ENCODE data around the gene AKAP12.

AKAP12 gene

DNA sequence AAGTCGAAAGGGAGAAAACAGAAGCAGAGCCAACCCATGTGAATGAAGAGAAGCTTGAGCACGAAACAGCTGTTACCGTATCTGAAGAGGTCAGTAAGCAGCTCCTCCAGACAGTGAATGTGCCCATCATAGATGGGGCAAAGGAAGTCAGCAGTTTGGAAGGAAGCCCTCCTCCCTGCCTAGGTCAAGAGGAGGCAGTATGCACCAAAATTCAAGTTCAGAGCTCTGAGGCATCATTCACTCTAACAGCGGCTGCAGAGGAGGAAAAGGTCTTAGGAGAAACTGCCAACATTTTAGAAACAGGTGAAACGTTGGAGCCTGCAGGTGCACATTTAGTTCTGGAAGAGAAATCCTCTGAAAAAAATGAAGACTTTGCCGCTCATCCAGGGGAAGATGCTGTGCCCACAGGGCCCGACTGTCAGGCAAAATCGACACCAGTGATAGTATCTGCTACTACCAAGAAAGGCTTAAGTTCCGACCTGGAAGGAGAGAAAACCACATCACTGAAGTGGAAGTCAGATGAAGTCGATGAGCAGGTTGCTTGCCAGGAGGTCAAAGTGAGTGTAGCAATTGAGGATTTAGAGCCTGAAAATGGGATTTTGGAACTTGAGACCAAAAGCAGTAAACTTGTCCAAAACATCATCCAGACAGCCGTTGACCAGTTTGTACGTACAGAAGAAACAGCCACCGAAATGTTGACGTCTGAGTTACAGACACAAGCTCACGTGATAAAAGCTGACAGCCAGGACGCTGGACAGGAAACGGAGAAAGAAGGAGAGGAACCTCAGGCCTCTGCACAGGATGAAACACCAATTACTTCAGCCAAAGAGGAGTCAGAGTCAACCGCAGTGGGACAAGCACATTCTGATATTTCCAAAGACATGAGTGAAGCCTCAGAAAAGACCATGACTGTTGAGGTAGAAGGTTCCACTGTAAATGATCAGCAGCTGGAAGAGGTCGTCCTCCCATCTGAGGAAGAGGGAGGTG lies 112.9 kb downstream of the AKAP12 start:
- TF ChIP-seq, protein P1, sequence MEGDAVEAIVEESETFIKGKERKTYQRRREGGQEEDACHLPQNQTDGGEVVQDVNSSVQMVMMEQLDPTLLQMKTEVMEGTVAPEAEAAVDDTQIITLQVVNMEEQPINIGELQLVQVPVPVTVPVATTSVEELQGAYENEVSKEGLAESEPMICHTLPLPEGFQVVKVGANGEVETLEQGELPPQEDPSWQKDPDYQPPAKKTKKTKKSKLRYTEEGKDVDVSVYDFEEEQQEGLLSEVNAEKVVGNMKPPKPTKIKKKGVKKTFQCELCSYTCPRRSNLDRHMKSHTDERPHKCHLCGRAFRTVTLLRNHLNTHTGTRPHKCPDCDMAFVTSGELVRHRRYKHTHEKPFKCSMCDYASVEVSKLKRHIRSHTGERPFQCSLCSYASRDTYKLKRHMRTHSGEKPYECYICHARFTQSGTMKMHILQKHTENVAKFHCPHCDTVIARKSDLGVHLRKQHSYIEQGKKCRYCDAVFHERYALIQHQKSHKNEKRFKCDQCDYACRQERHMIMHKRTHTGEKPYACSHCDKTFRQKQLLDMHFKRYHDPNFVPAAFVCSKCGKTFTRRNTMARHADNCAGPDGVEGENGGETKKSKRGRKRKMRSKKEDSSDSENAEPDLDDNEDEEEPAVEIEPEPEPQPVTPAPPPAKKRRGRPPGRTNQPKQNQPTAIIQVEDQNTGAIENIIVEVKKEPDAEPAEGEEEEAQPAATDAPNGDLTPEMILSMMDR (IDR thresholded peaks at IDR 0.05) = no peak

DNA sequence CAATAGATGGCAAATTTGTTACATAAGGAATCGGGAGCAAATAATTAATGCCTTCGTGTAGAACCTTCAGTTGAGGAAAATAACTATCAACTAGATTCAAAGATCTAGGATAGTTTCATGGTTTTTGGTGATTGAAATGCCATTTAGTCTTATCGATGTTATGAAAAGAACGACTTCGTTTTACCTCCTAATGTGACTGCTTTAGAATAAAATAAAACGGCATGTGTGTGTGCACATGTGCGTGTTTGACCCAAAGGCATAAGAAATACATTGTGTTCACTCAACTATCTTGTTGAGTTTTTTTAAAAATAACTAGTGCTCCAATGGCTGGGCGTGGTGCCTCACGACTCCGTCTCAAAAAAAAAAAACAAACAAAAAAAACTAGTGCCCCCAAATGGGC lies 114.0 kb downstream of the AKAP12 start:
- TF ChIP-seq, protein P1 (IDR thresholded peaks at IDR 0.05) = no peak

- TF ChIP-seq, protein P1 (IDR thresholded peaks at IDR 0.05) = no peak
Measured at GRCh38 chr6:151357758-151358436, 118.1 kb downstream of the AKAP12 start.

DNA sequence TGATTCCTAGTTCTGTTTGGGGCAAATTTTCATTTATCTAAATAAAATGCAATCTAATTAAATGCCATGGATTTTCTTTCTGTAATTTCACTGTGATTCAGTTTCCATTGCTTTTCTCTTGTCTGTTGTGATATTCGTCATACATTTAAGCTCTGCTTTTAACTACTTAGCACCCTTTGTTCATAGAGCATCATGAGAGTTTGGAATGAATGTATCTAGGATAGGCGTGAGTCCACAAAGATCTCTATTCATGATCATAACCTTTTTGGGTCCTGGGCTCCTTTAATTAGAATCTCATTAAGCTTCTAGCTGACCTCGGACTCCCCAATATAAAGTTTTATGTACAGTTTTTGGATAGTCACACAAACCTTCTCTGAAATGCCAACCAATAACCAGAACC lies 118.7 kb downstream of the AKAP12 start:
- TF ChIP-seq, protein P1 (IDR thresholded peaks at IDR 0.05) = no peak

DNA sequence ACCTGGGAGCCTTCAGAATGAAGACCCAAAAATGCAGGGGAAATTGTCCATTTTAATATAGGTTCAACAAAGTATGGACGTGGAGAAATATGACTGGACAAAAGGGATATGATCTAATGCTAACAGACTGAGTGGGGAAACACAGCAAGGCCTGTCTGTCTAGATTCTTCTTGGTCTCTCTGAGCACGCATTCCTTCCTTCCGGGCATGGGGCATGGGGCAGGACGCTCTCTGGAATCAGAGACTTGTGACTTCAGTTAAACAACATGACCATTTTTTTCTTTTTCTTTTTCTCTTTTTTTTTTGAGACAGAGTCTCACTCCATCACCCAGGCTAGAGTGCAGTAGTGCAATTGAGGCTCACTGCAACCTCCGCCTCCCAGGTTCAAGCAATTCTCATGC lies 119.7 kb downstream of the AKAP12 start:
- TF ChIP-seq, protein P1 (IDR thresholded peaks at IDR 0.05) = no peak

GRCh38 chr6:151365233-151365632 lies 125.5 kb downstream of the AKAP12 start:
- TF ChIP-seq, protein P1 (IDR thresholded peaks at IDR 0.05) = no peak

DNA sequence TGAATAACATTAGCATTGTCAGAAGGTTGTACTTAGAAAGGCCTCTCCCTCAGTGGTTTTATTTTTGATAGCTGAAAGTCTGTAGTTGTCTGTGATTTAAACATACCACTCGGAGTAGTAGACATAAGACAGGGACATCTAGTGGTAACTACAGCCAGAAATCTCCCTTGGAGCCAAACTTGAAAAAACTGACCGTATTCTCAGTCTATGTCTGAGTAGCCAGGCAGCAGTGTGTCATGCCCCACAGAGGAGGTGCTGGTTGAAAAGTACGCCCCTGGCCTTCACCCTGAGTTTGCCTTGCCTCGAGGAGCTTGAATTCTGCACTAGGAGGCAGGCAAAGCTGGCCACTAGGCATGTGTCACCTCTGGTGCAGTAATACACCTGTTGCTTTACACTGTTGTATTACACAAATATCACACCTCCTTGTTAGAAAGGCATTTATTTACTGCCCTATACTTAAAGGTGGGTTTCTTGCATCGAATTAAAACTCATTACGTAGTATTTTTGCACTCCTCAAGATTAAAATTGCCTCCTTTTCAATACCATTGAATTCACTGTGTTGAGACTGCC lies 130.8 kb downstream of the AKAP12 start:
- TF ChIP-seq, protein P1 (IDR thresholded peaks at IDR 0.05) = peak; percentile 26; the same call in 1 of the 2 replicates
